Left kidney (tissue), 2 donors: ENCODE results near the gene TPST1. TPM values are rescaled to one million over a fixed set of nuclear protein-coding genes. Genes with fewer than 3 reads are reported as not detected.
"Not testable (repeated sequence)": the region's sequence is repeated elsewhere in the genome, so short reads cannot be mapped to it uniquely, and the experiment has no call there.

Source experiments
- DNase-seq: peaks from one replicate; pipeline ENCODE4 v3.0.0-alpha.2; 2013
- polyA plus RNA-seq: library from polyadenylated mRNA; unstranded; fragments of 120-200 nt; gene quantifications from one replicate; pipeline ENCODE4 v1.2.1, GENCODE V29; 2013; ENCODE audit not compliant: insufficient read length

Gene TPST1
- polyA plus RNA-seq, 1 donor: 42.4 TPM

DNA sequence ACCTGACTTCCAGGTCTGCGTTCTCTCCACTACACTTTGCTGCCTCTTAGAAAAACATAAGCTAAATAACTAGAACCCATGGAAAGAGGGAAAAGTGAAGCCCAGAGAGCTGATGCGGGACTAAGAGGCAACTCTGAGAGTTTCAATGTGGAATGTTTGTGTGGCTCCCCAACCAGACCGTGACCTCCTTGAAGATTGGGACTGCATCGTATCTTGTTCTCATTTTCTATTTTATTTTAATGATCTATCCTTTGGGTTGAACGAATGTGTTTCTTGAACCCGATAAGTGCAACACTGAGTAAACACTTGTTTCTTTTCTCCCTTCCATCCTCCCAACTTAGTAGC is 77.4 kb downstream of the TPST1 start:
- DNase-seq: no peak

DNA sequence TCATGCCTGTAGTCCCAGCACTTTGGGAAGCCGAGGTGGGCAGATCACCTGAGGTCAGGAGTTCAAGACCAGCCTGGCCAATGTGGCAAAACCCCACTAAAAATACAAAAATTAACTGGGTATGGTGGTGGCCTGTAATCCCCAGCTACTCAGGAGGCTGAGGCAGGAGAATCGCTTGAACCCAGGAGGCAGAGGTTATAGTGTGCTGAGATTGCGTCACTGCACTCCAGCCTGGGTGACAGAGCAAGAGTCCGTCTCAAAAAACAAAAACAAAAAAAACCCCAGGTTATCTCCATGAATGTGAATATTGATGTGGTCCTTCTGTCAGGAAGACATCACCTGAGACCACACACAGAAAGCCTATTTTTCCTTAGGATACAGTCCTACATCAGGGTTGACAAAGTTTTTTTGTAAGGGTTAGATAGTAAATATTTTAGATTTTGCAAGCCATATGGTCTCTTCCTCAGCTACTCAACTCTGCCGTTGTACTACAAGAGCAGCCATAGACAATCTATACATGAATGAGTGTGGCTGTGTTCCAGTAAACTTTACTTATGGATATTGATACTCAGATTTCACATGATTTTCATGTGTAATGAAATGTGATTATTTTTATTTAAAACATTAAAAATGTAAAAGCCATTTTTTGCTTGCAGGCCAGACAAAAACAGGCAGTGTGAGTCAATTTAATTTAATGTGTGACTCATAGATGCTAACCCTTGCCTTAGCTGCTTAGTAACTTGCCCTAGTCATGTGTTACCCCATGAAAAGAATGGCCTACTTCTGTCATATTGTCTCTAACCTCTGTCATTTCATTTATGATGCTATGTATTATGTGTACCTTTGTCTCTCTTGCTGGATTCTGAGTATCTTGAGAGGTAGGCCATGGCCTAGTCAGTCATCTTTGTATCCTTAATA is 78.1 kb downstream of the TPST1 start:
- DNase-seq: no peak

DNA sequence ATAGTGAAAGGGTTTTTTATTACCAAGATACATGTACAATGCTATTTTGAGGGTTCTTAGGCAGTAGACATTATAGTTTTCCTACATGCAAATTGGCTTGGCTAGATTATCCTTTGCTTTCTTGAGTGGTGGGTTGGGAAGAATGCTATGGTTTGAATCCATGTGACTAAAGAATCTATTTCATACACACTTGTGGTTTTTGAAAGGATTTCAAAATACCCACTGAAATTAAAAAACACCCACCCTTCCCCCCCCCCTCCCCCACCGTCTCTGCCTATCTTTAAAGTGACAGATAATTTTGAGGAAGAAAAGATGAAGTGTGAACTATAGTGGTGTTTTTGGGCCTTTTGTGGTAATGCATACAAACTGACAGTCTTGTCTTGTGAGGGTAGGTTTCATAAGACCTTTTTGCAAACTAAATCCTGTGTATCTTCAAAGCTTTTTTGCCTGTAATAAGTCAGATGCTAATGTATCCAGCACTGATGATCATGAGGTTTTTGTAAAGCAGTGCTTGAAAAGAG is 90.9 kb downstream of the TPST1 start:
- no peak for DNase-seq

DNA sequence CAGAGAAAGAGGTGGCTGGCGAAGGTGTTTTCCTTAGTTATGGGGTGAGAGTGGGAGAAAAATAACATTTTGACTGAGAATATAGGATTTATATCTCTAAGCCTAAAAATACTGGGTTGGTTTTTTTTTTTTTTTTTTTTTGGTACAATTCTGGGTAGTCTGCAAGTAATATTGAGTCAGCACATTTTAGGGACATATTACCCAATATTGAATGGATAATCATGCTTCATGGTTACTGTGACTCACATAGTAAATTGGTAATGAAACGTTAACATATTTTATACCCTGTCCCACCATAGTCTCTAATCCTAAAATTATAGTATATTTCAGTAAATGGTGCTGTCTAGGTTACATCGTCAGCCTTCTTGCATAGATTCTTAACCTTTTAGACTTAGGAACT is 91.4 kb downstream of the TPST1 start:
- DNase-seq: no peak

DNA sequence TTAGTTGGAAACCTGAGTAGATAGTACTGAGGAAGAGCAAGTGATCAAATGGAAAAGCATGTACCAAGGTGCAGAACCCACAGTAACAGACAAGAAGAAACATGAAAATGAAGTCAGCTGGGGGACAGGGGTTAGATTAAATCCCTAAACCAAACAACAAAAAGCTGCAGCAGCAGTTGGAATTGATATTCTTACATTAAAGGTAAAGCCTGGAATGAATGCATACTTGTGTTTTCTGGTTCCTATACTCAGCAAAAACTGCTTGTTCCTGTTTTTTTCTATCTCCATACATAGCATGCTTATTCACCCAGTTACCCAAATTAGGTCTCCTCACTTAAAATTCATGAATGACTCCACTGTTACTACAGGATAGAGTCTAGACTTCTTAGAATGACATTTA is 92.4 kb downstream of the TPST1 start:
- DNase-seq: no peak

DNA sequence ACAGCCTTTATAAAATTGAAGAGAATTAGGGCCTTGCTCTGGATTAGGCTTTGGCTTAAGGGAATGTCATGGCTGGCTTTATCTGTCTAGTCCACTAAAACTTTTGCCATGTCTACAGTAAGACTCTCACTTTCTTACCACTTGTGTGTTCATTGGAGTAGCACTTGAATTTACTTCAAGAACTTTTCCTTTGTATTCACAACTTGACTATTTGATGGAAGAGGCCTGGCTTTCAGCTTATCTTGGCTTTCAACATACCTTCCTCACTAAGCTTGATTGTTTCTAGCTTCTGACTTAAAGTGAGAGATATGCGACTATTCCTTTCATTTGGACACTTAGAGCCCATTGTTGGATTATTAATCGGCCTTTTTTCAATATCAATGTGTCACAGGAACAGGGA is 96.1 kb downstream of the TPST1 start:
- DNase-seq: no peak

DNA sequence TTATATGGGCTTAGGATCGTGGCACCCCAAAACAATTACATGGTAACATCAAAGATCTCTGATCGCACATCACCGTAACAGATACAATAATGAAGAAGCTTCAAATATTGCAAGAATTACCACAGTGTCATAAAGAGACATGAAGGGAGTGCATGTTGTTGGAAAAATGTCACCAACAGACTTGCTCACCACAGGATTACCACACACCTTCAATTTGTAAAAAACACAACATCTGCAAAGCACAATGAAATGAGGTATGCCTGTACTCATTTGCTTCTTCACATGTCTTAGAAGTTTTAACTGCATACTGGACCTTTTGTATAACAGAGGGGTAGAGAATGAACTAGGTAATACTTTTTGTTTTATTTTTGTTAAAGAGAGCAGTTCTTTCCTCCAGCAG is 96.6 kb downstream of the TPST1 start:
- DNase-seq: no peak

DNA sequence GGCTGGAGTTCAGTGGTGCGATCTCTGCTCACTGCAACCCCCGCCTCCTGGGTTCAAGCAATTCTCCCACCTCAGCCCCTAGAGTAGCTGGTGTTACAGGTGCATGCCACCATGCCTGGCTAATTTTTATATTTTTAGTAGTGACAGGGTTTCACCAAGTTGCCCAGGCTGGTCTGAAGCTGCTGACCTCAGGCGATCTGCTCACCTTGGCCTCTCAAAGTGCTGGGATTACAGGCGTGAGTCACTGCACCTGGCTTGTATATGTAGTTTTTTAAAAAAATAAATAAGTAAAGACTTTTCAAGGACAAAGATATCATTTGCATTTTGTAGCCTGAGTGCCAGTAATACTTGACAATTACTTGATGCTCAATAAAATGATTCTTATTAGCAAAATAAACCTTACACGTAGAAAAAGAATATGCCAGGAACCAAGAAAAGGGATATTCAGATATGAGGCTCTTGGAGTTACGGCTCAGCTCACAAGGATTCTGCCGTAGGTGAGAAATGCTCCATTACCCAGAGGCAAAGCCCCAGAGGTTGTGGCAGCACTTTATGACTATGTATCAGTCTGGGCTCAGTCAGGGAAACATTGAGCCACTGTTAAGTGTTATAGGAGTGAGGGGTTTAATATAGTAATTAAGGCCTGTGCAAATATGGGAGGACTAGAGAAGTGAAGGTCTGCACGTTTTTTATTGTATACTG is 98.5 kb downstream of the TPST1 start:
- DNase-seq: no peak

DNA sequence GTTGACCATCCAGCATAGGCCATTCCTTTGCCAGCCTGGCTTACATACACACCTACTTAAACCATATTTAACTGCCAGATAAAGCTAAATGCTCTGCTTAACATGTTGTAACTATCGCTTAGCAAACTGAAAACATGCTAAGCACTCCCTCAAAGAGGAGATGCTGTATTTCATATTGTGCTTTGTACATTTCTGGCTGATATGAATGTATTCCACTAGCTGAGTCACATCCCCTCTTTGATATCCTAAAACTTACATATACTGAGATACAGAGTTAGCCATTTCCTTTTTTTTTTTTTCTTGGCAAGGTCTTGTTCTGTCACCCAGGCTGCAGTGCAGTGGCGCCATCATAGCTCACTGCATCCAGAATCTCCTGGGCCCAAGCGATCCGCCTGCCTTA is 99.4 kb downstream of the TPST1 start:
- DNase-seq: no peak

DNA sequence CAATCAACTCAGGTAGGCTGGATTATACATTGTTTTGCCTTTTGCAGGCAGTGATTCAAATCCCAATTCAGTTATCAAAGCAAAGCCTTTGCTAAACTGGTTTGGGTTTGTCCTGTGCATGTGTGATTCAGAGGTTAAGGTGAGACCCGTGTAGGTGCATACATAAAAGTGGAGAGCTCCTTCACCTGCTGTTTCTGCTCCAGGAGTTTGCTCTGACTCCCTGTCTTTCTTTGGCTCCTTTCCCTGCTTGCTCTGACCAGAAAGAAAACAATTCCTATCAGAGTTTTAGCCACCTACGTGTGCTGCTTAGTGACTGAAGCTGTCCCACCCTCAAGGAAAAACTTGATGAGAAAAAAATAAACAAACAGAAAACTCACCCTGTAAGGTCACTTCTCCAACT is 101.1 kb downstream of the TPST1 start:
- no peak for DNase-seq

DNA sequence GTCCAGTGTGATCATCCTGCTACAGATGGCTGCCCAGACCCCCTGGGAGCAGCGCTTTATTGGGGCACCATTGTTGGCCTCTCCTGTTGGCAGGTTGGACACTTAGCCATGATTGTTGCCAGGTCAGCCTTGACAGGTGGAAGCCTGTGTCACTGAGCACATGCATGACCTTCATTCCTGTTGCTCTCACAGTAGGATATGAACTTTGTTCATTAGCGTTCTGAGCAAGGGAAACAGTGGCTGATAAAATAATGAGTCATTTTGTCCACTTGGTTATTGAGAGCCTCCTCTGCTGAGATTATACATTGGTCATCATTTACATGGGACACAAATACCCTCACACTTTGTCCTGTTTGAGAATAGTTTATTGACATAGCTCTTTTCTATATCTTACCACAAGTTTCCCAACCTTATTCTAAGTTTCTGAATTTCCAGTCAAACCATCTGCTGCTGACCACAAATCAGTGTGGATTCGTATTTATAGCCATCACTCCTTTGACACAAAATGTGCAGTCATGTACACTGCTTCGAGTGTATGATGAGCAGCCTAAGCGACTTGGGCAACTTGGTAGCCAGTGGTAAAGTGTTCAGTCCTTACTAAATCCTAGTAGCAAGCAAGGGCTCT is 102.6 kb downstream of the TPST1 start:
- no peak for DNase-seq

DNA sequence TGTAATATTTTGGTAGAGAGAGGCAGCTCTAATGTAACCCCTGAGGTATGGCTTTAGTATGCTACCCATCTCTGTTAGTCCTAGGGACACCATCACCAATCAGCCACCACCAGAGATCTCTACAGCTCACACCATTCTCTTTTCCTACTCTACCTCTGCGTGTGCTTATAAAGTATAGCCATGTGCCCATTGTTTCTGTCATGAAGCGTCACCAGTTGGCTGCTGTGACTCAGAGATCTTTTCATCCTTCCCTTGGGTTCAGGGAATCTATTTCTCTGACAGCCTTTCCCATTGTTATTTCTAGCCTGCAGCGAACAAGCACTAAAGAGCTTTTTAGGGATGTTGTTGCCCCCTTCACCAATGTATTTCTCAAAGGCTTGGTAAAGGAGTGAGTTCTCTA is 103.3 kb downstream of the TPST1 start:
- no peak for DNase-seq

DNA sequence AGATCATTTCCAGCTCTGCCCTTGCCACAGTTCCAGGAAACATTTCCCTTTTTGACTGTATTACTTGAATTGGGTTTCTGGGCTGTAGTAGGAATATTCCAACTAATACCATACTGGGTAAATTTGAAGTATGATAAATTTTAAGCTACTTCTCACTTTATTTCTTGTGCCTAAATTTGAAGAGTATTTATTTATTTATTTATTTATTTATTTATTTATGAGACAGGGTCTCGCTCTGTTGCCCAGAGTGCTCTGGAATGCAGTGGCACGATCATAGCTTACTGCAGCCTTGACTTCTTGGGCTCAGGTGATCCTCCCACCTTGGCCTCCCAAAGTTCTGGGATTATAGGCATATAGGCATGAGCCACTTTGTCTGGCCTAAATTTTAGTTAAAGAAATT is 105.5 kb downstream of the TPST1 start:
- no peak for DNase-seq

DNA sequence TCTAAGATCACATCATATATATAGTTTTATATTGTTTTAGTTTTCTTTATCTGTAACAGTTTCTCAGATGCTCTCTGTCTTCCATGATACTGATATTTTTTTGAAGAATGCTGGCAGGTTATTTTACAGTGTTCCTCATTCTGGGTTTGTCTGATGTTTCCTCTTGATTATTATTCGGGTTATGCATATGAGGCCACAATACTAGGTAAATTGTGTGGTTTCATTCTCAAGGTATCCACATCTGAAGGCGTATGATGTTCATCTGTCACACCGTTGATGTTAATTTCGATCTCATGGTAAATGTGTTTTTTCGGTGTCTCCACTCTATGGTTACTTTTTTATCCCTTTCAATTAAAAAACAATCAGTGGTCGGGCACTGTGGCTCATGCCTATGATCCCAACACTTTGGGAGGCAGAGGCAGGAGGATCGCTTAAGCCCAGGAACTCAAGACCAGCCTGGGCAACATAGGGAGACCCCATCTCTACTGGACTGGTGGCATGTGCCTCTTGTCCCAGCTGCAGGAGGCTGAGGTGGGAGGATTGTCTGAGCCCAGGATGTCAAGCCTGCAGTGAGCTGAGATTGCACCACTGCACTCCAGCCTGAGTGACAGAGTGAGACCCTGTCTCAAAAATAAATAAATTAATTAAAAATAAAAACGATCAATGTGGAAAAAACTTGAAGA is 108.9 kb downstream of the TPST1 start:
- DNase-seq: no peak

DNA sequence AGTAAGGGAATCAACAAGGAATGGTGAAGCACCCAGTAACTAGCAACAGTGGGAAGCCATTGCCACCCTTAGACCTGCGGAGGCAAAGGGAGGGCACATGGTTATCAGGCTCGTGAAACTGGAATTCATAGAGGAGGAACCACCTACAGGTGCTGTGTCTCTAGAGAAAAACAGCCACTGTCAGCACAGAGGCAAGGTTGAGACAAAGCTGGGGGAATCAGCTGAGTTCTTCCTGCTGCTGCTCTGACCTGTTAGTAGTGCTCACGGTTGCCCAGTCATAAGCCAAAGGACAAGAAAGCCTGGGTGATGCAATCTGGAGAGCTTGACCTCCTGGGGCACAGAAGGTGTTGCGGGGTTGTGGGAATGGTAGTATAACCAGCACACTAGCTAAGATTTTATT is 110.1 kb downstream of the TPST1 start:
- no peak for DNase-seq

DNA sequence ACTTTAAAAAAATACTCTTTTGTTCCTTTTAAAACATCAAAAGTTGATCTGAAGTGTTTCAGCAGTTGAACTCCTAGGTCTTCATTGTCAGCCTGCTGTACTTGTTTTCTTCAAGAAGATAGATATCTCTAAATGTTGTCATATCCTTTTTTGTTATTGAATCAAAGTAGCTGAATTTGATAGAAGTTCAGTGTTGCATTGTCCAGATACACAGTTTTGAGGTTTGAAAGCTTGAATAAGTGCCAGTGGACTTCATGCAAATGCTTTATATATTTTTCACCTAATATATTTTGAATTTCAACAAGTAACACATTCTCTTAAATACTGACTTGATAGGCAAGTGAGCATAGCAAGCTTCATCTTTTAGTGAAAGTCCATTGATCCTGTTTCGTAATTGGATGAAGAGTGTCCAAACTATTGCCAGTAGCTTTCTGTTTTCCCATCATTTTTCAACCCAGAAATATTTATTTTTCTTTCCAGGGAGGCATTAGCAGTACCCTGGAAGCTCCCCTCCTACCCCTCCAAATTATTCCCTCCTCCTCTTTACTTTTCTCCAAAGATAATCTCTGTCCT is 114.4 kb downstream of the TPST1 start:
- no peak for DNase-seq

DNA sequence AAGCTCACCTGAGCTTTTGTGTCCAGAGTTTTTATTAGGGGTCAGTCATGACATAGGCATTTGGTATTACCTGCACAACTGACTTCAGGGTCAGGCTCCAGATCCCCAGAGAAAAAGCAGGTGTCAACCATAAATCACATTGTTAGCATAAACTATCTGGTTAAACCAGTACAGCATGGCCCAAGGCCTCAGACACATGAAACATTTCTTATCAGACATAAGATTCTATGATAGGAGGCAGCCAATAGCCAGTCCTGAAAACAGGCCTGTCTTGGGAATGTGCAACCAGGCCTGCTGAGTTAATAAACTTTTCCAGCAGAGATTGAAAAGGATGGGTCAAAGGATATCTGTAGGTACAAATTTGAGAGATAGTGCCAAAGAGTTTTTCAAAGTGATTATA is 116.1 kb downstream of the TPST1 start:
- DNase-seq: no peak

DNA sequence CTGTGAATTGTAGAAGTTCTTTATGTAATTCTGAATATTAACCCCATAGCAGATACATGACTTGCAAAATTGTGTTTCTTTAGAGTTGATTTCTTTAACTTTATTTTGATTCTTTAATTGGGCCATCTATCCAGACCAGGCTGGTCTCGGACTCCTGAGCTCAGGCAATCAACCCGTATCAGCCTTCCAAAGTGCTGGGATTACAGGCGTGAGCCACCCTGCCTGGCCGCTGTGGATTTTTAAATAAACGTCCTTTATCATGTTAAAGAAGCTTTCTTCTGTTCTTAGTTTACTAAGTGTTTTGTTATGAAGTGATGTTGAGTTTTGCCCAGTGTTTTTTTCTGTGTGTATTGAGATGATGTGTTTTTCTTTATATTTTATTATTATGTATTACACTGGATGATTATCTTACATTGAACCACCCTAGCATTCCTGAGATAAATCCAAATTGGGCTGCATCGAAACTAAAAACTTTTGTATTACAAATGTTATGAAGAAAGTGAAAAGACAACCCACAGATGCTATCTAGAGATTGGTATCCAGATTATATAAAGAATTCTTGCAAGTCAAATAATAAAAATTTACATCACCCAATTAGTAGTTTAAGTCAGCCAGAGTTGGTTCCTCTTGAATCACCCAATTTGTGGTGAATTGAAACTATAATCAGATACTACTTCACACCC is 118.1 kb downstream of the TPST1 start:
- DNase-seq: no peak

DNA sequence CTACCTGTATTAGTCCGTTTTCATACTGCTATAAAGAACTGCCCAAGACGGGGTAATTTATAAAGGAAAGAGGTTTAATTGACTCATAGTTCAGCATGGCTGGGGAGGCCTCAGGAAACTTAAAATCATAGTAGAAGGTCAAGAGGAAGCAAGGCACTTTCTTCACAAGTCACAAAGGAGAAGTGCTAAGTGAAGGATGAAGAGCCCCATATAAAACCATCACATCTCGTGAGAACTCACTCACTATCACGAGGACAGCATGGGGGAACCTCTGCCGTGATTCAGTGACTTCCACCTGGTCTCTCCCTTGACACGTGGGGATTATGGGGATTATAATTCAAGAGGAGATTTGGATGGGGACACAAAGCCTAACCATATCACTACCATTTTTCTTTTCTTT is 119.9 kb downstream of the TPST1 start:
- DNase-seq: not testable (repeated sequence)

DNA sequence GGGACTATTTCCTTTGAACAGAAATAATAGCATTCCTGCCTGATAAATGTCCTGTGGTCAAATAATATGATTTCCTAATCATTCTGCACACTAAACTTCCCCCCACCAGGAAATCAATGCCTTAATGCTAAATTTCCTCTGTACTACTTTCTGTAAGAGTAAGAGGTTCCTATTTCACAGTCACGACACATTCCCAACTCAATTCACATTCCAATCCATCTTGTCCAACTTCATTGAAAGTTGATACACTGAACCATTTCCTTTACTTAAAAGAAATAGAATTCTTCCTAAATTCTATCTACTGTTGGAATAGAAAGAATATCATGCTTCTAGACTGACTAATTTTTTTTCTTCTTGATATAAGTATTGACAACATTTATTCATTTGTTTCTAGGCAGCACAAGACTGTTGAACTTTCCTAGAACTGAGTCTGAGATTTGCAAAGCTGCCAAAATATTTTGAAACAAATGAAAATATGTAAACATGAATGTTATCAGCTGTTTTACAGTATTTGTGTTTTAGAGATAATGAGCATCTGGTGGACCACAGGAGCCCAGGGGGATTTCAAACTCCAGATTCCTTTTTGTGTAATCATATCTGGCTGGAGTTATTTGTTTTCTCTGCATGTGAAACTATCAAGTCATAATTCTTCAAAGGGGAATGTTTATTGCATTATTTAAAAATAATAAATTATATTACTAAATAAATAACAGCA is 121.5 kb downstream of the TPST1 start:
- no peak for DNase-seq

DNA sequence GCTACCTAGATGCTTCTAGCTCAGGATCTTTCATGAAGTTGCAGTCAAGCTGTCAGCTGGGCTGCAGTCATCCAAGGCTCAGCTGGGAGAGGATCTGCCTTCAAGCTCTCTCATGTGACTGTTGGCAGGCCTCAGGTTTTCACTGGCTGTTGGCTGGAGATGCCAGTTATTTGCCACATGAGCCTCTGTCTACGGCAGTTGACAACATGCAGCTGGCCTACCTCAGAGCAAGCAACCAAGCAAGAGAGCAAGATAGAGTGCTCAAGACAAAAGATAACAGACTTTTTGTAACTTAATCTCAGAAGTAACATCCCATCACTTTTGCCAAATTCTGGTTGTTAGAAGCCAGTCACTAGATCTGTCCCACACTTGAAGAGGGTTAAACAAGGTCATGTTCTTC is 125.8 kb downstream of the TPST1 start:
- peak; percentile 75 for DNase-seq
